Esophagus mucosa (tissue), 1 donor: ENCODE measurements around the gene NFYB. TPM values are rescaled to one million over a fixed set of nuclear protein-coding genes. Genes with fewer than 3 reads are reported as not detected.
A peak's percentile ranks its signal among the peaks of the same experiment; 100 is the strongest.
"Not testable (repeated sequence)": the region's sequence is repeated elsewhere in the genome, so short reads cannot be mapped to it uniquely, and the experiment has no call there.

ENCODE experiments used
- ATAC-seq: fragments of 200-7000 bp; cut with Tn5 transposase; one replicate; pipeline ENCODE4 v1.9.1; 2020
- total RNA-seq: library from RNA; stranded (reverse); gene quantifications from one replicate; pipeline ENCODE4 v1.2.4, GENCODE V29; 2023
- donor health status: DM: yes; HTN: yes; CAD: no.

Gene NFYB
- total RNA-seq = 9.3 TPM

DNA sequence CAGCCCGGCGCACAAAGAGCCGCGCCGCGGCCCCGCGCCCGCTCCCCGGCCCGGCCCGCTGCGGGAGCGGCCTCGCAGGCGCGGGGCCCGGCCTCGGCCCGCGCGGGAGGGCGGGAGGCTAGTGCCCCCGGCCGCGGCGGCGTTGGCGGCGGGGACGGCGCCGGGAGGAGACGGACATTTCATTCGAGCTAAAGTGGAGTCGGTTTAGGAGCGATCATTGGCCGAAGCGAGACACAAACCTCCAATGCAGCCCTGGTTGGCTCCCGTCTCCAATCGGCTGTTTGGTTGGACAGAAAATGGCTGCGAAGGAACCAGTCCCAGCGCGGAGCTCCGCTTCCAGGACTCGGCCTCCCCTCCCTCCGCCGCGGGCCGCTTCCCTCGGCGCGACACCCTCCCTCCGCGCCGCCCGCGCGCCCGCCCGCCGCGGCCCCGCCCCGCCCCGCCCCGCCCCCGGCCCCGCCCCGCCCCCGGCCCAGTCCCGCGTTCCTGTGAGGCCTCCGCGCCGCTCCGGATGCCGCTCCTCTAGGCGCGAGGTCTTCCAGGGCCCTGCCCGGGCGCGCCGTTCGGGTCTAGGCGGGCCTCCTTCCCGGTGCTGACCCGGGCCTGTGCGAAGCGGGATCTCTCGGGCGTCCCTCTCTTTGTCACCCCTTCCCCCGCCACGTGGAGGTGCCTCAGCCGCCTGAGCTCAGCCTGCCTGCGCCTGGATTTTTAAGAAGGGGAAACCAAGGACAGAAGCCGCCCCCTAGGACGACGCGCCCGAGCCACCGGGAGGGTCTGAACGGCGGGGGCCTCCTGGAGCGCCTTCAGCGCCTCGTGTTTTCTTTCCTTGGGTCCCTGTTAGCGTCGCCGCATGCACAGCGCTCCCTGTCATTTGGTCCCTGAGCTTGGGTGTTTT, at the start of gene NFYB:
TSS of gene NFYB (minus strand) at position 309 of the 895 bp plus-strand sequence. CDS start 2,757 bp downstream, outside the sequence.
- peak; percentile 98 for ATAC-seq

DNA sequence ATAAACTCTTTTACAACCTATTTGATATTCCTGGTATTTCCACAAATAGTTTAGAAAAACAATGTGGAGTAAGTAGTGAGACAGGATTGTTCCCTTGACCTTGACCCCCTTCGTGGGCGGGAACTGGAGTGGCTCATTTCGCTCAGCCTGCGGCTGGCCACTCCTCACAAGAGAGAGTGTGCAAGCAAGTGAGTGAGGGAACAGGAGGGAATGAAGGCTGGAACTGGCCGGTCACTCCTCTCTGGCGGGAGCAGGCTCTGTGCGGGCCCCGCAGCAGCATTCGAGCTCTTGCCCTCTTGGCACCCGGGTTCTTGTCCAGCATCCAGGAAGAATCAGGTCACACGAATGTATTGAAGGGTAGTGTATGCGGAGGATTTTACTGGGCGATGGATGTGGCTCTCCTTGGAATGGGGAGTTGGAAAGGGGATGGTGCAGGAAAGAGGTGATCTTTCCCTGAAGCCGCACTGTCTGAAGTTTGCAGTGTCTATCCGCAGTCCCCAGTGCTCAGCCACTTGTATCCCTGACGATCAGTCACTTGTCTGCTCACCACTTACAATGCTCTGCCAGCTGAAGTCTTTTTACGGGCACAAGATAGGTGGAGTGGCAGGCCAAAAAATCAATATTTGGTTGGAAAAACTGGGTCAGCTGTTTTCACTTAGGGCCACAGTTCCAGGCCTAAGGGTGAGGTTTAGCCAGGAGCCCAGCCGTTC, 49.6 kb upstream of the NFYB start:
- ATAC-seq = no peak

DNA sequence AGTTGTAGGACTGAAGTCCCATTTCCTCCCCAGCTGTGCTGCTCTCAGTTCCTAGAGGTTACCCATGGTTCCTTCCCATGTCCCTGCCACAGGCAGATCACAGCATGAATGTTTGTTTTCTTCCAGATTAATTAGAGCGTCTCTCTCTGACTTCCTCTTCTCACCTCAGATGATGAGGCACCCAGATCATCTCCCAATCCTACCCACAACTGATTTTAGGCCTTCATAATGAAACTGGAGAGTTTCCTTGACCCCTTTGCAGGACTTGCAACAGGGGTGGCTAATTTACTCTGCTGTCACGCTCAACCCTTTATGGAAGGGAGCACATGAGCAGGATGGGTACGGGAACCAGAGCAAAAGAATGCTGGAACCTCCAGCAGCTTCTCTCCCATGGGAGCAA, 45.4 kb upstream of the NFYB start:
- no peak for ATAC-seq

DNA sequence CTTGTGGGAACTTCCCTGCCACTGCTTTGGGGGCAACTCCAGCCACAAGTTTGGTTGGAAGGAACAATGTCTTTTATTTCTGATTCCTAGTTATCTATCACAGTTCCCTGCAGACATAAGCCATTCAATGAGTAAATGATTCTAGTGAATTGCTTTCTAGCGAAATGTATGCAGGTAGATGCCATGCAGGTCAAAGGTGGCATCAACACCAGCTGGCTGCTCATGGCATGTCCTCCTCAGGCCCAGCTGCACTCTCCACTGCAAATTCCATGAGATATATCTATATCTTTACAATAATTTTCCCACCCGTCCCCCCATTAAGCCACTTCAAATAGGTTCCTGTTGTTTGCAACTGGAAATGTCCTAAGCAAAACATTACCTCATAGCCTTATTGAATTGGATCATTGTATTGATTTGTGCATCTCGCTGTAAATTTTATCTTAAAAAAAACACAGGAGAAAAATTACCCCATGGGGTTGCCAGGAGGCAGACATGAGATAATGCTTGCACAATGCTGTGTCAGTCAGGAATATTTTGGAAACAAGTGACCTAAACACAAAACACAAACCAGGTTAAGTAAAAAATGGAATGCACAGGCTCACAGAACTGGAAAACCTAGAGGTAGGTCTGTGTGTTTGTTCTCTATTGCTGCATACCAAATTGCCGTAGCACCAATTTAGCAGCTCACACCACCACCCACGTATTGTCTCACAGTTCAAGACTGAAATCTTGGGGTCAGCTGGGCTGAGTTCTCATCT, 44.8 kb upstream of the NFYB start:
- ATAC-seq = no peak

DNA sequence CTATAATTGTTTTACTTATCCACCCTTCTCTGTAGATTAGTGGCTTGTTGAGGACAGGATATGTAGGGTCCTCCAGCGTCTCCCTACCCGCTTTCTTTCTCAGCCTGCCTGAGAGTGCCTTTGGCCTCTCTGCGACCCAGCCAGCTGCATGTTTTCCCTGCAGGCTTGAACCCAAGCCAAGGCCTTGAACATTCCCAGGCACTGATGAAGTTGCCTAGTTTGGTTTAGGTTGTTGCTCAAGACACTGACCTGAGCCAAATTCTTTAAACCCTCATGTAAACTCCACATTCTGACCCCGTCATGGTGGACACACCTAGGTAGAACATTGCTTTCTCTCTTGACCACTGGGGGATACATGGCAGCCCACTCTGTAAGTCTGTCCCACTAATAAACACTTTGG, 44.1 kb upstream of the NFYB start:
- ATAC-seq = peak; percentile 11

DNA sequence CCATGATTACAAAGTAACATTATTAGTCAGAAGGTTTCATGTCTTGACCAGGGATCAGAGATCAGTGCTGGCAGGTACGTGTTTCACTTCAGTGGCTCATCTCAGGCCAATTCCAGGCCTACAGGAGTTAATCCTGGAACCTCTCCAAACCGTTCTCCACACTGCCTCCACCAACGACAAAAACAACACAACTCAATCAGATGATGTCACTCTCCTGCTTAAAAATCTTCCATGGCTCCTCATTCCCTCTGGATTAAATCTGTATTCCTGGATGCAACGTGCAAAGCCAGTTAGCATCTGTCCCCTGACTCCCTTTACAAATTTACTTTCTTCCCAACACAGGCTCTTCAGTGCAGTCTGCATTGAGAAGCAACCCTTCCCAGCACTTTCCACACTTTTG, 43.3 kb upstream of the NFYB start:
- ATAC-seq = no peak

DNA sequence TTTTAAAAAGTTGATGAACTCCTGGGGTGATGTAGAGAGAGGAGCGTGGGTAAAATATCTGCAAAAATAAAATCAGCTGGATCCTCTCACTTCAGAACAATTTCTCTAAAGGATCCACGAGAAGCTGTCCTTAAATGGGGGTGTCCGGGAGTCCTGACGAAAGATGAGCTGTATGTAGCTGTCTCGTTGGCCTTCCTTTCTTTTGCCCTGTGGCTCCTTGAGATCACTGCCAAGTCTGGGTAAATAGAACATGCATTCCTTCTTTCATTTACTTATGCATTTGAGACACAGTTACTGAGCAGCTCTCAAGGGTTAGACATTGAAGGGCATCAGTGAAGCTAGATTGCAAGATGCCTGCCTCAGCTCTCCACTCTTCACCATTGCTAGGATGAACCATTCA, 42.4 kb upstream of the NFYB start:
- no peak for ATAC-seq

DNA sequence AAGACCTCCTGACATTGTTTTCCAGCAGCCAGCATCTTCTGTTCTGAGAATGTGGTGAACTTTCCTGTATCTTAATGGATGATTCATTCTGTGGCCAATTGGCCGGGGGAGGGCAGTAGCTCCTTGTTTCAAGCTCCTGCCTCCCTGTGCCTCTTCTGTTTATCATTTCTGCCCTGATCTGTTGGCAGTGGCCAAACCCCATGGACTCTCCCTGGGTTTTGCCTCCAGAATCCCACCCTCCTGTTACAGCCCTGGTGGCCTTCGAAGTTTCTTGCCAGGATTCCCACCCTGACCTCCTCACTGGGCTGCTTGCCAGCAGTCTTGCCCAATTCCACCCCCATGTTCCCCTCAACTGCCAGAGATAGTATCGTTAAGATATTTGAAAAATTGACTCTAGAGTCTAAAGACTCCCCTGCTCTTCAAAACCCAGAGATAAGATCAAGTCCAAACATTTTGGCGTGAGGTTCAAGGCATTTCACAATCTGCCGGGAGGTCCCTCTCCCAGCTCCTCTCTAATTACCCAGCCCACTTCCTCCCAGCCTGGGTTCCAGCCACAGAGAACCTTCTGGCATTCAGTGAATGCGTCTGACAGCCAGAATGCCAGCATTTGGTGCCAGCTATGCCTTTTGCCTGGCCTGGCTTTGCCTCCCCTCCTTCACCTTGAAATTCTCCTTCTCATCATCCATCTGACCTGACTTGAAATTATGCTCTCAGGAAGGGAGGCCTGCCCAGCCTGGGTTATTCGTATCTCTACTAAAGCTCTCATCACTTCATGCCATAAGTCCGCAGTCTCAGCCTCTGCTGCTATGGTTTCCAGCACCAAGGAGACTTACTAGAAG, 39.9 kb upstream of the NFYB start:
- ATAC-seq = peak; percentile 46

DNA sequence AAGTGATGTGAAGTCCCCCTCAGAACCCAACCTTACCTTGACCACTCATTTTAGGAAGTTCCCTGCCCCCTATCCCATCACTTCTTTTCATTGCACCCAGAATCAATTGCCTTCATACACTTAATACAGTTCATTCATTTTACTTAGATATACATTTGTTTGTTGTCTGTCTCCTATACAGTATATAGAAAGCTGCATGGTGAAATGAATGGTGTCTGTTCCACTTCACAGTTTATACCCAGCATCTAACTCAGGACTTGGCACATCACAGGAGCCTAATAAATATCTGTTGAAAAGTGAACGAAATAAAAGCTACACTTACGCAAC, 39.3 kb upstream of the NFYB start:
- no peak for ATAC-seq

DNA sequence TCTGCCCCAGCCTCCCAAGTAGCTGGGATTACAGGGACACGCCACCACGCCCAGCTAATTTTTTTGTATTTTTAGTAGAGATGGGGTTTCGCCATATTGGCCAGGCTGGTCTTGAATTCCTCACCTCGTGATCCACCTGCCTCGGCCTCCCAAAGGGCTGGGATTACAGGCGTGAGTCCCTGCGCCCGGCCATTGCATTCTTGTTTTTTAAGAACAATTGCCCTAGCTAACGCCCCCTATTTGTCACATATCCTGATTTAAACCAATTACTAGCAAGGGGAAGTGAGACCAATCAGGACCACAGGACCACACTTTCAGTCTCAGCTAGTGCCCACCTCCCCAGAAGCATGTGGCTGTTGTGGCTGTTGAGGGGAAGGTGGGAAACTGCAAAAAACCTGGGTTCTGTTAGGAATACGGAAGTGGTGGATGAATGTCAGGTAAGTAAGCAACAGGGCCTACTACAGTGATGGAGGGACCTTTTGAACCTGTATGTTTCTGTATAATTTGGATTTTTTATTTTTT, 37.8 kb upstream of the NFYB start:
- no peak for ATAC-seq

DNA sequence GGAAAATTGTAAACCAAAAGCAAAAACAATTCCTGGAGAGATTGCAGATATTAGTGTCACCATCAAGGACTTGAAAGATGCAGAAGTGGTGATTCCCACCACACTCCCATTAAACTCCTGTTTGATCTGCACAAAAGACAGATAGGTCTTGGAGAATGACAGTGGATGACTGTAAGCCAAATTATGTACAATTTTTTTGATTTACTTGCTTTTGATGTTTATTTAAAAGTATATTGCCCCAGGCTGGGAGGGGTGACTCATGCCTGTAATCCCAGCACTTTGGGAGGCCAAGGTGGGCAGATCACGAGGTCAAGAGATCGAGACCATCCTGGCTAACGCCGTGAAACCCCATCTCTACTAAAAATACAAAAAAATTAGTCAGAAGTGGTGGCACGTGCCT, 35.8 kb upstream of the NFYB start:
- not testable (repeated sequence) for ATAC-seq

DNA sequence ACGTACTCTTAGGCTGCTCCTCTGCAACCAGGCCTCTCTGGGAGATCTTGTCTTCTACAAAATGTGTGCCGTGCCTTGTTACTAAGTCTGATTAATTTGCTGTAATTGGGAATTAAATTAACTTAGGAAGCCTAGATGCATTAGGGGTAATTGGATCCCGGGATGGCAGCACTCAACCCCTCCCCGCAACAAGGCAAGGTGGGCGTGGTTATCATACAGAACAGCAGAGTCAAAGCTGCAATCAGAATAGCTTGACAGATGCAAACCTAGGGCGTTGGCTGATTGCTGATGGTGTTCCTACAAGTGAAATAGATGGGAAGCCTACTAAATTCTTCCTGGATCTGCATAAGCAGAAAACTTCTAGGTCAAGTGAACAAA, 34.5 kb upstream of the NFYB start:
- ATAC-seq = no peak

DNA sequence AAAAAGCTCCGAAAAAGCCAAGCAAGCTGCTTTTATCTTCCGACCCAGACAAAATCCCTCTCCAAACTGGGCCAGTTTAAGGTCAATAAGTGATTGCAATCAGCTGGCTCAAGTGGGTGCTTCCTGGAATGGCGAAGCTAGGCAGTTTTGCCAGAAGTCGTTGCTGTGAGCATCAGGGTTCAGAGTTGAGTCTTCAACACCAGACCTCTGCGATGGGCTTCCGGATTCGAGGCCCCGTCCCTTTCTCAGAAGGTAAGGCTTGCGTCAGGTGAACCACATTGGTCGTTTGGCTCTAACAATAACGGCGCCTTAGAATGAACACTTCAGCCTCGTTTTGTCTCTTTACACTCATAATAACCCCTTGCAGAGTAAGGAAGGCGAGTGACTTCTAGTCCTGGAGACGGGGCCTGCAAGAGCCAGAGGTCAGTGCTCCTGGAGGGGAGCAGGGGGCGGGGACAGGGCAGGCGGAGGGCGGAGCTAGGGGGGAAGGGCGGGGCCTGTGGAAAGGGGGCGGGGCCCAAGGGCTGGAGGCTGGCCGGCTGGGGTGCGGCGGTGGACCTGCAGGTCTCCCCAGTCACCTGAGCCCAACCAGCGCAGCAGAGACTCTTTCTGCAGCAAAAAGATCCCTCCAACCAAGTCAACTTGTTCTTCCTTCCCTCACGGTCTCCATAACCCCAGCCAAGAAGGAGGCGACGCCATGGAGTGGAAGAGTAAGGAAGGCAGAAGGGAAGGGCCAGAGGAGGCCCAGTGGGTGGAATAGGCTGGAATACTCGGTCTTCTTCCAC, 34.0 kb upstream of the NFYB start:
- no peak for ATAC-seq

DNA sequence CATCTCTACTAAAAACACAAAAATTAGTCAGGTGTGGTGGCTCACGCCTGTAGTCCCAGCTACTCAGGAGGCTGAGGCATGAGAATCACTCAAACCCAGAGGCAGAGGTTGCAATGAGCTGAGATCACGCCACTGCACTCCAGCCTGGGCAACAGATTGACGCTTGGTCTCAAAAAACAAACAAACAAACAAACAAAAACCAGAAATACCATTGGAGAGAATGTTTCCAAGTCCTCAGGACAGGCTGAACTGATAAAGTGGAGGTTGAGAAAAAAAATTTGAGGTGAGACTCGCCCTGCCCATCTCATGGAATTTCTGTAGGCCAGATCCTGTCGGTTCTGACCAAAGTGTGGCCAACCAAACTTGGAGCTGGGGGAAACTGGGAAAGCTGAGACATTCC, 30.6 kb upstream of the NFYB start:
- no peak for ATAC-seq

DNA sequence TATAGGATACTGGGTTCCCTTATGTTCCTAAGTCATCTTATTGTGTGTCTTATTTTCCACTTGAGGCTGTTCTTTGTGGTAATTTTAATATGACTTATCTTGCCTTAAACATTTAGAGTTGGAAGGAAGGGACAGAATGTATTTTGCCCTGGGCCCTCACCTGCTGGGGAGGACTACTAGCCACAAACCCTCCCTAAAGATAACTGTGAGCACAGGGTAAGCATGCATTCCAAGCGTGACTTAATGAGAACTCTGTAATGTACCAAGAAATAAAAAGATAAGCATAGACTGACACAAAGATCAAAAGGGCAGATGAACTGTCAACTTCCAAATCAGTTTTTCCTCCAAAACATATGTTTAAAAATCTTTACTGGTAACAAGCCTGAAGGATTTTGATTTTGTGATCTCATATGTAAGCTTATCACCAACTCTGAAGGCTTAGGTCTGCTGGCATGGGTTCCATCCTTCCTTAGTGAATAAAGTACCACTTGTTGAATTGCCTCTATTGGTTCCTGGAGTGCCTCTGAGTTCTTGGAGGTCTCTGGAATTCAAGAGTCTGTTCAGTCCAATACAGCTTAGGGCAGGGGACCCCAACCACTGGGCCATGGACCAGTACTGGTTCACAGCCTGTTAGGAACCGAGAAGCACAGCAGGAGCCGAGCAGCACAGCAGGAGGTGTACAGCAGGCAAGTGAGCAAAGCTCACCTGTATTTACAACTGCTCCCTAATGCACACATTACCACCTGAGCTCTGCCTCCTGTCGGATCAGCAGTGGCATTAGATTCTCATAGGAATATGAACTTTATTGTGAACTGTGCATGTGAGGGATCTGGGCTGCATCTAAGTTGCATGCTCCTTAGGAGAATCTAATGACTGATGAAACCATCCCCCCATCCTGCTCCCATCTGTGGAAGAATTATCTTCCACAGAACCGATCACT, 29.8 kb upstream of the NFYB start:
- ATAC-seq = no peak

DNA sequence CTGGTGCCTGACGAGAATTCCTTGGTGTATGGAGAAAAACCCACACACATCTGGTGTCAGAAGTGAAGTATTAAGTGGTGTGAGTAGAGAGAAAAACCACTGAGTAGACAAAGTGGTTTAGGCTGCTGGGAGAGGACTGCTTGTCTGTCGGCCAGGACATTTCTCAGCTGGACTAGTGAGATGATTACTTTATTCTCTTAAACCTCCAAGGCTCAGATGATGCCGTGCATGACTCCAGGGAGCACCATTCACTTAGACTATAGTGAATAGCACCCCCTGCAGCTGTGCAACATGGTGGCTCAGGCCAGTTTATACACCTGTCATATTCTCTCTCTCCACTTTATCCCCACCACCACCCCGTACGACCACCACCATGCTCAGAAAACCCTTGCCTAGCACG, 28.5 kb upstream of the NFYB start:
- ATAC-seq = no peak

DNA sequence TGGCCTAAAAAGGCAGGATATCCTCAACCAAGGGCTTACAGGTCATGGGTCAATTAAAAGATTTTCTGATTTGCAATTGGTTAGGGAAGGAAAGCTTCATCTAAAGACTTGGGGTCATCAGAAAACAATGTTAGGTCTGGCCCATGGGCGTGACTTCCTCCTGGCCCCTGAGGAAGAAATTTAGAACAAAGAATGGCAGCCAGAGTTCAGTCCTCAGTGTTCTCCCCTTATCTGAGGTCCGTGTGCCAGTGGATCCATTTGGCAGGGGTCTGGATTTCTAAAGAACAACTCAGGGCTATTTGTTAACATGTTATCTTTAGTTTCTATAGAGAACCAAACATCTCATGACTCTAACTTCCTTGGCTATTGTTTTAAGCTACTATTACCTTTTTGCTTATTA, 27.8 kb upstream of the NFYB start:
- no peak for ATAC-seq

DNA sequence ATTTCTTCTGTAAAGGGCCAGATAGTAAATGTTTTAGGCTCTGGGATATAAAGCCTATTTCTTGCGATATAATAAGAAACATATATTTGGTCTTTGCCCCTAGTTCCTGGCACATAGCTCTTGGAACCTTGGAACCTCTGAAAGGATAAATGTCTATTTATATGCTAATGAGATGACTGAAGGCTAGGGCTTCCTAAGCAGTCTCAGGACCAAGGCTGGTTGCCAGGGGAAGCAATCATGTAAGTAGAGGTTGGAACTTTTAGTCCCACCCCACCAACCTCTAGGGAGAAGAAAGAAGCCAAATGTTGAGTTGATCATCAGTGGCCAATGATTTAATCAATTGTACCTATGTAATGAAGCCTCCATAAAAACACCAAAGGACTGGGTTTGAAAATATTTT, 26.6 kb upstream of the NFYB start:
- ATAC-seq = no peak

DNA sequence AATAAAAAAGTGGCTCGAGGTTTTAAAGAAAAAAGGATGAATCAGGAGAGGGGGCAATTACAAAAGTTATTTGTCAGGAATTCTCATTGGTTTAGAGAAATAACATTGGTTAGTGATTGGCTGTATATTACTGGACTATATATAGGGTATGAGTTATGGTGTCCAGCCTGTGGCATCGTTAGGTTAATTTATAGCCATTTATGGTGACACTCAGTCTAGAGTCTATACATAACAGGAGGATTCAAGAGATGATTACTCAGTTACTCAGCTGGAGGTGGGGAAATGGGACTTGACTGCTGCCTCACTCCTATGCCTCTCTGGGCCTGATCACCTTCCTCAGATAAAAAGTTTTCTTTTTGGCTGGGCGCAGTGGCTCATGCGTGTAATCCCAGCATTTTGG, 25.6 kb upstream of the NFYB start:
- ATAC-seq = no peak

DNA sequence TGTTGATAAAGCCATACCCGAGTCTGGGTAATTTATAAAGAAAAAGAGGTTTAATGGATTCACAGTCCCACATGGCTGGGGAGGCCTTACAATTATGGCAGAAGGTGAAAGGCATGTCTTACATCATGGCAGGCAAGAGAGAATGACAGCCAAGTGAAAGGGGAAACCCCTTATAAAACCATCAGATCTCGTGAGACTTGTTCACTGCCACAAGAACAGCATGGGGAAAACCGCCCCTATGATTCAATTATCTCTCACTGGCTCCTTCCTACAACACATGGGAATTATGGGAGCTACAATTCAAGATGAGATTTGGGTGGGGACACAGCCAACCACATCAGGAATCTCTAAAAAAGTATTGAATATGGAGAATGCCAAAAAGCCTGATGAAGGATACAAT, 25.0 kb upstream of the NFYB start:
- not testable (repeated sequence) for ATAC-seq
